Uterus (tissue), 2 donors: ENCODE measurements around the gene IGFBPL1.

Experiments used
- CTCF ChIP-seq, 4 experiments: fragments of 200-600 bp in 2 of 4; fragments of 450-650 bp in 2 of 4; sonication (generic) in 2 of 4; IDR thresholded peaks; one replicate each; pipeline ENCODE4 v1.5.1; 2016 to 2019; ENCODE audit warnings: antibody characterized with exemption in 4 of 4, mild to moderate bottlenecking in 2 of 4, moderate library complexity in 1 of 4
- POLR2A ChIP-seq, 2 donors: fragments of 450-650 bp; IDR thresholded peaks; one replicate each; pipeline ENCODE4 v1.6.1; 2016; ENCODE audit warnings: antibody characterized with exemption in 2 of 2, mild to moderate bottlenecking in 1 of 2, moderate library complexity in 1 of 2

DNA sequence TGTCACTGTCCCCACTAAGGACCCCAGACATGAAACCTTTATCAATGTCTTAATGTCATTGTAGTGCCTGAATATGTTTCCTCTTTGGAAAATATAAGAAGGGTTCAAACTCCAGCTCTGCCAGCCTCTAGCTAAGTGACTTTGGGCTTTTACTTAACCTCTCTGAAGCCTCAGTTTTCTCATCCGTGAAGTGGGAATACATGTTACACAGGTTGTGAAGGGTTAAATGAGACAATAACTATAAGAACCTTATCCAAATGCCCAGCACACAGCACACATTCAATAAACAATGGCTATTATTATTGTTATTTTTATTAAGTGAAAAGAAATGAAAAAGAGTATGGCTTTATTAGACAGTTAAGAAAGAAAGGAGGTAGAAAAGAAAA, 15.7 kb upstream of the IGFBPL1 start:
- TF ChIP-seq POLR2A (IDR thresholded peaks at IDR 0.05), result no peak
- no peak for TF ChIP-seq CTCF (IDR thresholded peaks at IDR 0.05)
